Left lung (tissue), 14 donors: Measurements from ENCODE around the gene SERAC1. TPM values are rescaled to one million over a fixed set of nuclear protein-coding genes. Genes with fewer than 3 reads are reported as not detected.
"Not testable (repeated sequence)": the region's sequence is repeated elsewhere in the genome, so short reads cannot be mapped to it uniquely, and the experiment has no call there.

Experiments used
- ATAC-seq: fragments of 200-7000 bp; cut with Tn5 transposase; one replicate; pipeline ENCODE4 v1.9.1; 2020; ENCODE audit warnings: moderate library complexity
- DNase-seq, 4 donors: peaks; one replicate each; pipeline ENCODE4 v3.0.0-alpha.2; 2013 to 2020
- H3K27ac ChIP-seq, 2 donors: fragments of 200-600 bp; sonication (generic) in 1 of 2; one replicate each; pipeline versions ENCODE4 v1.5.0 to v1.8.0; 2020 to 2021
- H3K27me3 ChIP-seq, 2 donors: fragments of 200-600 bp; sonication (generic) in 1 of 2; one replicate each; pipeline versions ENCODE4 v1.5.0 to v1.8.0; 2020 to 2021
- H3K36me3 ChIP-seq, 2 donors: fragments of 200-600 bp; sonication (generic) in 1 of 2; one replicate each; pipeline versions ENCODE4 v1.5.0 to v1.8.0; 2020 to 2021
- H3K4me1 ChIP-seq, 2 donors: fragments of 200-600 bp; one replicate each; pipeline ENCODE4 v1.8.0; 2021
- H3K4me3 ChIP-seq, 2 donors: fragments of 200-600 bp; sonication (generic) in 1 of 2; one replicate each; pipeline versions ENCODE4 v1.5.0 to v1.8.0; 2020 to 2021; ENCODE audit warnings: mild to moderate bottlenecking in 1 of 2
- H3K9me3 ChIP-seq, 2 donors: fragments of 200-600 bp; sonication (generic) in 1 of 2; one replicate each; pipeline versions ENCODE4 v1.5.0 to v1.8.0; 2020 to 2021
- intact Hi-C, 2 donors: fragments of 100-400 bp; cut with DNase I; formaldehyde crosslinking; loops; one replicate each; pipeline versions ENCODE4 v1.11.2 to v1.14.2; 2022
- long read RNA-seq, 12 donors: library from polyadenylated mRNA in 2 of 12; unstranded in 2 of 12; transcript quantifications; one replicate each; pipeline ENCODE4 v2.0.0 and lab custom pipeline, GENCODE V29; 2019 to 2026
- polyA plus RNA-seq, 6 donors: library from polyadenylated mRNA; unstranded; fragments of 120-200 nt; gene quantifications; one replicate each; pipeline ENCODE4 v1.2.1, GENCODE V29; 2013; ENCODE audit not compliant: insufficient read length in 6 of 6
- total RNA-seq, 2 donors: library from RNA; stranded (reverse); fragmentation: NEBNext Ultra II Directional; extraction: Animal tissue kit (Norgen Biotek cat#: 25700); gene quantifications; one replicate each; pipeline ENCODE4 v1.2.1, GENCODE V29; 2021
- TF ChIP-seq, protein P1 (sequence below), 2 donors: fragments of 200-600 bp; sonication (generic) in 1 of 2; IDR thresholded peaks; one replicate each; pipeline versions ENCODE4 v1.5.0 to v1.8.0; 2021; ENCODE audit warnings: antibody characterized with exemption in 2 of 2
- donor health status: DM: no; HTN: yes; CAD: no.
- donor health status: DM: no; HTN: no; CAD: no.

Gene SERAC1
- total RNA-seq (1 to 10 TPM; 9.0 to 9.3 TPM), polyA plus RNA-seq (10 to 100 TPM in 1 of 6 donors, 1 to 10 TPM in 5; 7.7 to 10.7 (median 9.5) TPM)
- long read RNA-seq, donor 1, partial matches to known transcripts = 0 of 1 reads
- long read RNA-seq, donor 1, other reads (novel, unspliced or antisense) = 0 of 1 reads
- long read RNA-seq, donor 2, partial matches to known transcripts = 210 of 211 reads
- long read RNA-seq, donor 2, other reads (novel, unspliced or antisense) = 0 of 211 reads
- long read RNA-seq, donor 3, partial matches to known transcripts = 105 of 233 reads
- long read RNA-seq, donor 3, other reads (novel, unspliced or antisense) = 127 of 233 reads
- long read RNA-seq, donor 4, partial matches to known transcripts = 1 of 1 reads
- long read RNA-seq, donor 4, other reads (novel, unspliced or antisense) = 0 of 1 reads
- long read RNA-seq, donor 5, partial matches to known transcripts = 52 of 161 reads
- long read RNA-seq, donor 5, other reads (novel, unspliced or antisense) = 109 of 161 reads
- long read RNA-seq, donor 6, partial matches to known transcripts = 0 of 1 reads
- long read RNA-seq, donor 6, other reads (novel, unspliced or antisense) = 0 of 1 reads
- long read RNA-seq, donor 7, partial matches to known transcripts = 0 of 2 reads
- long read RNA-seq, donor 7, other reads (novel, unspliced or antisense) = 0 of 2 reads
- long read RNA-seq, donor 8, full-length matches to known transcripts = 1 of 1 reads
- long read RNA-seq, donor 8, partial matches to known transcripts = 0 of 1 reads
- long read RNA-seq, donor 8, other reads (novel, unspliced or antisense) = 0 of 1 reads
- long read RNA-seq, donor 9 = 0 reads
- long read RNA-seq, donor 10, partial matches to known transcripts = 0 of 1 reads
- long read RNA-seq, donor 10, other reads (novel, unspliced or antisense) = 1 of 1 reads
- long read RNA-seq, donor 11 = 0 reads
- long read RNA-seq, donor 12, partial matches to known transcripts = 85 of 208 reads
- long read RNA-seq, donor 12, other reads (novel, unspliced or antisense) = 122 of 208 reads

- TF ChIP-seq, protein P1, sequence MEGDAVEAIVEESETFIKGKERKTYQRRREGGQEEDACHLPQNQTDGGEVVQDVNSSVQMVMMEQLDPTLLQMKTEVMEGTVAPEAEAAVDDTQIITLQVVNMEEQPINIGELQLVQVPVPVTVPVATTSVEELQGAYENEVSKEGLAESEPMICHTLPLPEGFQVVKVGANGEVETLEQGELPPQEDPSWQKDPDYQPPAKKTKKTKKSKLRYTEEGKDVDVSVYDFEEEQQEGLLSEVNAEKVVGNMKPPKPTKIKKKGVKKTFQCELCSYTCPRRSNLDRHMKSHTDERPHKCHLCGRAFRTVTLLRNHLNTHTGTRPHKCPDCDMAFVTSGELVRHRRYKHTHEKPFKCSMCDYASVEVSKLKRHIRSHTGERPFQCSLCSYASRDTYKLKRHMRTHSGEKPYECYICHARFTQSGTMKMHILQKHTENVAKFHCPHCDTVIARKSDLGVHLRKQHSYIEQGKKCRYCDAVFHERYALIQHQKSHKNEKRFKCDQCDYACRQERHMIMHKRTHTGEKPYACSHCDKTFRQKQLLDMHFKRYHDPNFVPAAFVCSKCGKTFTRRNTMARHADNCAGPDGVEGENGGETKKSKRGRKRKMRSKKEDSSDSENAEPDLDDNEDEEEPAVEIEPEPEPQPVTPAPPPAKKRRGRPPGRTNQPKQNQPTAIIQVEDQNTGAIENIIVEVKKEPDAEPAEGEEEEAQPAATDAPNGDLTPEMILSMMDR (IDR thresholded peaks at IDR 0.05) = no peak
- H3K27ac ChIP-seq = peak within 1 kb of the TSS; percentile 97 to 99
- no peaks in the 10 kb centered on the region for H3K9me3 ChIP-seq
- no peaks in the 10 kb centered on the region for H3K27me3 ChIP-seq
- intact Hi-C loops = no loop called here
- ATAC-seq = peak; percentile 81
- H3K4me1 ChIP-seq = peaks cover 0 to 16% of the 10 kb centered on the region in 2 donors
- H3K36me3 ChIP-seq = no peaks in the 10 kb centered on the region
- no peak for DNase-seq
- H3K4me3 ChIP-seq = peak within 1 kb of the TSS; percentile 88 to 94
These were observed at the start of gene SERAC1 for GRCh38 chr6:158168040-158168289. TSS of gene SERAC1 (minus strand) at chr6:158168262. CDS start at chr6:158158363, 9,899 bp downstream.

GRCh38 chr6:158213925-158214674 is 46.0 kb upstream of the SERAC1 start:
- intact Hi-C loops = no loop called here
- H3K27ac ChIP-seq = no peak overlapping the region

DNA sequence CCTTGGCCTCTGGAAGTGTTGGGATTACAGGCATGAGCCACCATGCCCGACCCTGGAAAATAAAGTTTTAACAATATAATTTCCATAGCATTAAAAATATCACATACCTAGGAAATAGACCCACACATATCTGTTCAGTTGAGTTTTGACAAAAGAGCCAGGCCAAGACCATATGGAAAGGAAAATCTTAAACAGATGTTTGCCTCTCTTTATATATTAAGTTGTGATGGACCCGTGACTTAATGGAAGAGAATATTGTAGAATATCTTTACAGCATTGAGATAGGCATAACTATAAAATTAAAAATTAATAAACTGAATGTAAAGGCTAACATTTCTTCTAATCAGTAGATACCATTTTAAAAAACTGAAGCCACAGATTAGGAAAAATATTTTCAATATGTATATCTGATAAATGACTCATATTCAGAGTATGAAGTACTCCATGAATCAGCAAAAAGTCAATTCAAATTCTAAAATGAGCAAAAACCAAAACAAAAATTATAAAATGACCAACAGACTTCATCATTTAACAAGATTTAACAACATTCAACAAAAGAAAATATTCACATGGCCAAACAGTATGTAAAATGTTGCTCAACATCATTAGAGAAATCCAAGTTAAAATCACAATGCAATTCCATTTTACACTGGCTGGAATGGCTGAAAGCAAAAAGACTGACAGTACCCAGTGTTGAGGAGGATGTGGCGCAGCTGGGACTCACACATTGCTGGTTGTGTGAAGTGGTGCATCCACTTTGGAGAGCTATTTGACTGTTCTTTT is 43.4 kb upstream of the SERAC1 start:
- Histone ChIP-seq H3K4me1 (no peaks in the 10 kb centered on the region), H3K27me3 (peaks cover 0 to 20% of the 10 kb centered on the region in 2 donors), H3K27ac (no peak overlapping the region), H3K4me3 (no peak overlapping the region), H3K36me3 (no peaks in the 10 kb centered on the region), H3K9me3 (no peaks in the 10 kb centered on the region)
- DNase-seq = no peak
- TF ChIP-seq, protein P1 (IDR thresholded peaks at IDR 0.05) = no peak
- intact Hi-C loops = no loop called here
- ATAC-seq = no peak

More at GRCh38 chr6:158213925-158214674, 46.0 kb upstream of the SERAC1 start:
- Histone ChIP-seq H3K36me3 (no peaks in the 10 kb centered on the region), H3K27me3 (peaks cover 0 to 2% of the 10 kb centered on the region in 2 donors), H3K9me3 (no peaks in the 10 kb centered on the region), H3K4me3 (no peak overlapping the region), H3K4me1 (no peaks in the 10 kb centered on the region)
- DNase-seq = peak in 3 of 4 donors; percentile 51 to 75 (median 70)
- peak; percentile 100 for ATAC-seq
- TF ChIP-seq, protein P1 (IDR thresholded peaks at IDR 0.05) = peak; percentile 61 to 62

GRCh38 chr6:158209582-158210333 is 41.7 kb upstream of the SERAC1 start:
- H3K36me3 ChIP-seq, DNase-seq, ATAC-seq, H3K9me3 ChIP-seq, intact Hi-C loops, H3K27ac ChIP-seq, H3K4me3 ChIP-seq, H3K4me1 ChIP-seq: not testable (repeated sequence)
- peaks cover 0 to 20% of the 10 kb centered on the region in 2 donors for H3K27me3 ChIP-seq

GRCh38 chr6:158208226-158209030 is 40.4 kb upstream of the SERAC1 start:
- intact Hi-C loops, H3K4me3 ChIP-seq, DNase-seq, ATAC-seq, H3K36me3 ChIP-seq, H3K9me3 ChIP-seq, H3K4me1 ChIP-seq, H3K27ac ChIP-seq: not testable (repeated sequence)
- H3K27me3 ChIP-seq = peaks cover 0 to 20% of the 10 kb centered on the region in 2 donors
